ENCODE measurements around the gene TCF19. TPM values are rescaled to one million over a fixed set of nuclear protein-coding genes. Genes with fewer than 3 reads are reported as not detected.

TCF19 gene
- total RNA-seq, 1 experiment from 2014 or later = 21.4 TPM

GRCh38 chr6:31178143-31179041, 20.0 kb downstream of the TCF19 start:
- TF ChIP-seq, protein P1, sequence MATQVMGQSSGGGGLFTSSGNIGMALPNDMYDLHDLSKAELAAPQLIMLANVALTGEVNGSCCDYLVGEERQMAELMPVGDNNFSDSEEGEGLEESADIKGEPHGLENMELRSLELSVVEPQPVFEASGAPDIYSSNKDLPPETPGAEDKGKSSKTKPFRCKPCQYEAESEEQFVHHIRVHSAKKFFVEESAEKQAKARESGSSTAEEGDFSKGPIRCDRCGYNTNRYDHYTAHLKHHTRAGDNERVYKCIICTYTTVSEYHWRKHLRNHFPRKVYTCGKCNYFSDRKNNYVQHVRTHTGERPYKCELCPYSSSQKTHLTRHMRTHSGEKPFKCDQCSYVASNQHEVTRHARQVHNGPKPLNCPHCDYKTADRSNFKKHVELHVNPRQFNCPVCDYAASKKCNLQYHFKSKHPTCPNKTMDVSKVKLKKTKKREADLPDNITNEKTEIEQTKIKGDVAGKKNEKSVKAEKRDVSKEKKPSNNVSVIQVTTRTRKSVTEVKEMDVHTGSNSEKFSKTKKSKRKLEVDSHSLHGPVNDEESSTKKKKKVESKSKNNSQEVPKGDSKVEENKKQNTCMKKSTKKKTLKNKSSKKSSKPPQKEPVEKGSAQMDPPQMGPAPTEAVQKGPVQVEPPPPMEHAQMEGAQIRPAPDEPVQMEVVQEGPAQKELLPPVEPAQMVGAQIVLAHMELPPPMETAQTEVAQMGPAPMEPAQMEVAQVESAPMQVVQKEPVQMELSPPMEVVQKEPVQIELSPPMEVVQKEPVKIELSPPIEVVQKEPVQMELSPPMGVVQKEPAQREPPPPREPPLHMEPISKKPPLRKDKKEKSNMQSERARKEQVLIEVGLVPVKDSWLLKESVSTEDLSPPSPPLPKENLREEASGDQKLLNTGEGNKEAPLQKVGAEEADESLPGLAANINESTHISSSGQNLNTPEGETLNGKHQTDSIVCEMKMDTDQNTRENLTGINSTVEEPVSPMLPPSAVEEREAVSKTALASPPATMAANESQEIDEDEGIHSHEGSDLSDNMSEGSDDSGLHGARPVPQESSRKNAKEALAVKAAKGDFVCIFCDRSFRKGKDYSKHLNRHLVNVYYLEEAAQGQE (IDR thresholded peaks at IDR 0.05; ENCODE audit: insufficient read depth in 1 of 2, low read depth in 2 of 2, low read length in 1 of 2) = no peak
- TF ChIP-seq, protein P2, sequence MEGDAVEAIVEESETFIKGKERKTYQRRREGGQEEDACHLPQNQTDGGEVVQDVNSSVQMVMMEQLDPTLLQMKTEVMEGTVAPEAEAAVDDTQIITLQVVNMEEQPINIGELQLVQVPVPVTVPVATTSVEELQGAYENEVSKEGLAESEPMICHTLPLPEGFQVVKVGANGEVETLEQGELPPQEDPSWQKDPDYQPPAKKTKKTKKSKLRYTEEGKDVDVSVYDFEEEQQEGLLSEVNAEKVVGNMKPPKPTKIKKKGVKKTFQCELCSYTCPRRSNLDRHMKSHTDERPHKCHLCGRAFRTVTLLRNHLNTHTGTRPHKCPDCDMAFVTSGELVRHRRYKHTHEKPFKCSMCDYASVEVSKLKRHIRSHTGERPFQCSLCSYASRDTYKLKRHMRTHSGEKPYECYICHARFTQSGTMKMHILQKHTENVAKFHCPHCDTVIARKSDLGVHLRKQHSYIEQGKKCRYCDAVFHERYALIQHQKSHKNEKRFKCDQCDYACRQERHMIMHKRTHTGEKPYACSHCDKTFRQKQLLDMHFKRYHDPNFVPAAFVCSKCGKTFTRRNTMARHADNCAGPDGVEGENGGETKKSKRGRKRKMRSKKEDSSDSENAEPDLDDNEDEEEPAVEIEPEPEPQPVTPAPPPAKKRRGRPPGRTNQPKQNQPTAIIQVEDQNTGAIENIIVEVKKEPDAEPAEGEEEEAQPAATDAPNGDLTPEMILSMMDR (IDR thresholded peaks at IDR 0.05) = no peak
- TF ChIP-seq POLR2AphosphoS5 (IDR thresholded peaks at IDR 0.05; ENCODE audit: low read depth, low read length) (no peak), SIN3A (IDR thresholded peaks at IDR 0.05; ENCODE audit: borderline replicate concordance, insufficient read depth, low read depth, low read length) (no peak), TCF7L2 (IDR thresholded peaks at IDR 0.05; ENCODE audit: low read depth, low read length) (no peak)
- intact Hi-C loops (cut with micrococcal nuclease; ENCODE audit: unreplicated experiment) (no loop called here), in situ Hi-C loops (cut with HindIII; ENCODE audit: low pct_unique_long_range_greater_than_20kb, low sequenced_read_pairs) (no loop called here)
- BruUV-seq (replicated peaks) = no TSS peak
- DNase-seq (ENCODE audit: low read depth, low spot score) (no peak), ATAC-seq (no peak)
- POLR2A ChIA-PET = no interaction called here
- Histone ChIP-seq H3K36me3 (ENCODE audit: control insufficient read depth, insufficient read depth, low read length) (no peaks in the 10 kb centered on the region), H3K4me1 (ENCODE audit: control insufficient read depth, insufficient read depth, low read length) (no peaks in the 10 kb centered on the region), H3K9me3 (ENCODE audit: control insufficient read depth, insufficient read depth, low read depth, low read length) (no peaks in the 10 kb centered on the region), H3K4me3 (ENCODE audit: low read depth in 2 of 2, low read length in 2 of 2) (no peak overlapping the region), H3K27me3 (ENCODE audit: control insufficient read depth, insufficient read depth, low read length) (no peaks in the 10 kb centered on the region), H3K27ac (ENCODE audit: low read length) (no peak overlapping the region)
- CTCF ChIA-PET = no interaction called here

DNA sequence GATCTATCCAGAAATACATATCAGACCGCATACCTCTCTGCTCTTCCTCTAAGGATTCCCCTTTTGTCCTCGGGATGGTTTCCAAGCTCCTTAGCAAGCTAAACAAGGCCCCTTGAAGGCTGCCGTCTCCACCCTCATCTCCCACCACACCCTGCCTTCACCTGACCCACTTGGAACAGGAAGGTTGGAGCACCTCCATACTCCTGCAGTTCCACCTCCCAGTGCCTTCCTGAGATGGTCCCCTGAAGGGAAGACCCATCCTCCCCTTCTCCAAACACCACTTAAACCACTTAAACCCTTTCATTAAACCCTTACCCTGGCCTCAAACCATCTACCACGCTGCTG, 20.6 kb downstream of the TCF19 start:
- ChIA-PET POLR2A (no interaction called here), CTCF (no interaction called here)
- in situ Hi-C loops (cut with HindIII; ENCODE audit: low pct_unique_long_range_greater_than_20kb, low sequenced_read_pairs) (no loop called here), intact Hi-C loops (cut with micrococcal nuclease; ENCODE audit: unreplicated experiment) (no loop called here)
- TF ChIP-seq POLR2AphosphoS5 (IDR thresholded peaks at IDR 0.05; ENCODE audit: low read depth, low read length) (no peak), SIN3A (IDR thresholded peaks at IDR 0.05; ENCODE audit: borderline replicate concordance, insufficient read depth, low read depth, low read length) (no peak), TCF7L2 (IDR thresholded peaks at IDR 0.05; ENCODE audit: low read depth, low read length) (no peak)
- TF ChIP-seq, protein P2 (IDR thresholded peaks at IDR 0.05) = no peak
- TF ChIP-seq, protein P1 (IDR thresholded peaks at IDR 0.05; ENCODE audit: insufficient read depth in 1 of 2, low read depth in 2 of 2, low read length in 1 of 2) = no peak
- Histone ChIP-seq H3K4me1 (ENCODE audit: control insufficient read depth, insufficient read depth, low read length) (no peaks in the 10 kb centered on the region), H3K27me3 (ENCODE audit: control insufficient read depth, insufficient read depth, low read length) (no peaks in the 10 kb centered on the region), H3K36me3 (ENCODE audit: control insufficient read depth, insufficient read depth, low read length) (no peaks in the 10 kb centered on the region), H3K9me3 (ENCODE audit: control insufficient read depth, insufficient read depth, low read depth, low read length) (no peaks in the 10 kb centered on the region), H3K4me3 (ENCODE audit: low read depth in 2 of 2, low read length in 2 of 2) (no peak overlapping the region), H3K27ac (ENCODE audit: low read length) (no peak overlapping the region)
- no peak for ATAC-seq
- DNase-seq (ENCODE audit: low read depth, low spot score) = no peak
- no TSS peak for BruUV-seq (replicated peaks)
